MV-4-11 (cell line): Measurements from ENCODE around the gene P2RX1.

ENCODE experiments used
- DNase-seq: peaks from one replicate; lab custom pipeline; 2025; lab: John Stamatoyannopoulos, UW

P2RX1 gene

GRCh38 chr17:3924512-3925350, 8.5 kb upstream of the P2RX1 start:
- DNase-seq = no peak

- no peak for DNase-seq
Measured at GRCh38 chr17:3923466-3924190, 7.4 kb upstream of the P2RX1 start.

GRCh38 chr17:3922765-3923164, 6.5 kb upstream of the P2RX1 start:
- no peak for DNase-seq

GRCh38 chr17:3921502-3922319, 5.4 kb upstream of the P2RX1 start:
- no peak for DNase-seq

GRCh38 chr17:3921006-3921405, 4.7 kb upstream of the P2RX1 start:
- DNase-seq = peak; percentile 43

GRCh38 chr17:3919123-3919624, 2.9 kb upstream of the P2RX1 start:
- DNase-seq = no peak

- no peak for DNase-seq
Measured at GRCh38 chr17:3918372-3919122, 2.3 kb upstream of the P2RX1 start.

- no peak for DNase-seq
Measured at GRCh38 chr17:3917391-3917931, 1.2 kb upstream of the P2RX1 start.

GRCh38 chr17:3916825-3917224, 560 bp upstream of the P2RX1 start:
- DNase-seq = peak; percentile 33

GRCh38 chr17:3915581-3915994, 677 bp downstream of the P2RX1 start:
- peak; percentile 53 for DNase-seq

- DNase-seq = peak; percentile 87
Measured at GRCh38 chr17:3914312-3914670, 2.0 kb downstream of the P2RX1 start.

GRCh38 chr17:3913531-3914311, 2.5 kb downstream of the P2RX1 start:
- peak; percentile 80 for DNase-seq

GRCh38 chr17:3912827-3913226, 3.4 kb downstream of the P2RX1 start:
- no peak for DNase-seq

- DNase-seq = peak; percentile 96
Measured at GRCh38 chr17:3911271-3912053, 4.8 kb downstream of the P2RX1 start.

- DNase-seq = no peak
Measured at GRCh38 chr17:3910420-3911270, 5.6 kb downstream of the P2RX1 start.

- DNase-seq = no peak
Measured at GRCh38 chr17:3909257-3909656, 7.0 kb downstream of the P2RX1 start.

GRCh38 chr17:3907483-3908216, 8.6 kb downstream of the P2RX1 start:
- no peak for DNase-seq

- no peak for DNase-seq
Measured at GRCh38 chr17:3906881-3907280, 9.4 kb downstream of the P2RX1 start.
